Stimulated activated CD4-positive, alpha-beta T cell treated with anti-CD3 and anti-CD28 coated beads, Interleukin-12 subunit alpha, Interleukin-12 subunit beta, amount 100 ng/mL, for 24 hours (primary cell): ENCODE data around the gene PIK3CA.

Experiments used
- DNase-seq, 2 experiments: peaks; one replicate each; pipeline ENCODE4 v3.0.0-alpha.2; 2020; ENCODE audit warnings: low read depth in 2 of 2

PIK3CA gene

GRCh38 chr3:179158336-179159039, 10.3 kb downstream of the PIK3CA start:
- DNase-seq: no peak

- DNase-seq: no peak
Measured at GRCh38 chr3:179163503-179163902, 15.3 kb downstream of the PIK3CA start.

GRCh38 chr3:179164857-179165256, 16.7 kb downstream of the PIK3CA start:
- no peak for DNase-seq

GRCh38 chr3:179166561-179167201, 18.5 kb downstream of the PIK3CA start:
- DNase-seq: no peak

GRCh38 chr3:179168918-179169317, 20.8 kb downstream of the PIK3CA start:
- DNase-seq: no peak

- DNase-seq: no peak
Measured at GRCh38 chr3:179172546-179172945, 24.4 kb downstream of the PIK3CA start.

- DNase-seq: no peak
Measured at GRCh38 chr3:179174316-179174715, 26.2 kb downstream of the PIK3CA start.

GRCh38 chr3:179174898-179175297, 26.7 kb downstream of the PIK3CA start:
- no peak for DNase-seq

- no peak for DNase-seq
Measured at GRCh38 chr3:179175358-179175757, 27.2 kb downstream of the PIK3CA start.

GRCh38 chr3:179177611-179178010, 29.5 kb downstream of the PIK3CA start:
- no peak for DNase-seq

- no peak for DNase-seq
Measured at GRCh38 chr3:179179256-179179655, 31.1 kb downstream of the PIK3CA start.

GRCh38 chr3:179179979-179180759, 32.0 kb downstream of the PIK3CA start:
- DNase-seq: no peak

GRCh38 chr3:179181021-179181472, 32.9 kb downstream of the PIK3CA start:
- DNase-seq: no peak

- DNase-seq: no peak
Measured at GRCh38 chr3:179181993-179182551, 33.9 kb downstream of the PIK3CA start.

GRCh38 chr3:179182902-179183301, 34.7 kb downstream of the PIK3CA start:
- DNase-seq: no peak

- no peak for DNase-seq
Measured at GRCh38 chr3:179184826-179185225, 36.7 kb downstream of the PIK3CA start.

GRCh38 chr3:179186426-179186825, 38.3 kb downstream of the PIK3CA start:
- DNase-seq: no peak

- no peak for DNase-seq
Measured at GRCh38 chr3:179189759-179190158, 41.6 kb downstream of the PIK3CA start.

GRCh38 chr3:179190581-179190980, 42.4 kb downstream of the PIK3CA start:
- DNase-seq: no peak

- DNase-seq: no peak
Measured at GRCh38 chr3:179192542-179192941, 44.4 kb downstream of the PIK3CA start.

- DNase-seq: no peak
Measured at GRCh38 chr3:179194931-179195330, 46.8 kb downstream of the PIK3CA start.

- DNase-seq: no peak
Measured at GRCh38 chr3:179196098-179196497, 47.9 kb downstream of the PIK3CA start.
